SH-SY5Y (cell line): ENCODE data around the gene TMEM252.

Experiments
- GATA2 ChIP-seq: IDR thresholded peaks from 2 replicates; pipeline ENCODE4 v1.6.1; 2011; ENCODE audit warnings: mild to moderate bottlenecking, low read depth, low read length
- GATA3 ChIP-seq: IDR thresholded peaks from 2 replicates; pipeline ENCODE4 v1.6.1; 2011; ENCODE audit warnings: low read depth, mild to moderate bottlenecking, low read length, moderate library complexity

DNA sequence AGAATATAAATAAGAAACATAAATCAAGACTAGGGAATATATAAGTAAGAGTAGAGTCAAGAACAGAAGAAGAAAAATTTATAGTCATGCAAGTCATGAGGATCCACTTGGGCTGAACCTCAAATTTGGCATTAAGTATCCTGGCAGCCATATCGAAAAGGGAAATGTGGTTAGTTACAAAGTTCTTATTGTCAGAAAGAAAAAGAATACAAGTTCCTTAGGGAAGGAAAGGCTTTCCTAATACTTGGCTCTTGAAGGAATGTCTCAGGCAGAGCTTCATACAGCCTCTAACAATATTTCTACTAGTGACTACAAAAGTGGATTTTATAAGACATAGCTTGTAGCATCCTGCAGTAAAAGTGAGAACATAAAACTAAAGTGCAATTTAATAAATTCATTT is 45.4 kb downstream of the TMEM252 start:
- TF ChIP-seq GATA2 (no peak), GATA3 (no peak)
